NCI-H345 (cell line): Measurements from ENCODE around the gene ERCC2.
A peak's percentile ranks its signal among the peaks of the same experiment; 100 is the strongest.
"Not testable (repeated sequence)": the region's sequence is repeated elsewhere in the genome, so short reads cannot be mapped to it uniquely, and the experiment has no call there.

Experiments used
- DNase-seq: peaks from one replicate; lab custom pipeline; 2025; lab: John Stamatoyannopoulos, UW

The ERCC2 gene

DNA sequence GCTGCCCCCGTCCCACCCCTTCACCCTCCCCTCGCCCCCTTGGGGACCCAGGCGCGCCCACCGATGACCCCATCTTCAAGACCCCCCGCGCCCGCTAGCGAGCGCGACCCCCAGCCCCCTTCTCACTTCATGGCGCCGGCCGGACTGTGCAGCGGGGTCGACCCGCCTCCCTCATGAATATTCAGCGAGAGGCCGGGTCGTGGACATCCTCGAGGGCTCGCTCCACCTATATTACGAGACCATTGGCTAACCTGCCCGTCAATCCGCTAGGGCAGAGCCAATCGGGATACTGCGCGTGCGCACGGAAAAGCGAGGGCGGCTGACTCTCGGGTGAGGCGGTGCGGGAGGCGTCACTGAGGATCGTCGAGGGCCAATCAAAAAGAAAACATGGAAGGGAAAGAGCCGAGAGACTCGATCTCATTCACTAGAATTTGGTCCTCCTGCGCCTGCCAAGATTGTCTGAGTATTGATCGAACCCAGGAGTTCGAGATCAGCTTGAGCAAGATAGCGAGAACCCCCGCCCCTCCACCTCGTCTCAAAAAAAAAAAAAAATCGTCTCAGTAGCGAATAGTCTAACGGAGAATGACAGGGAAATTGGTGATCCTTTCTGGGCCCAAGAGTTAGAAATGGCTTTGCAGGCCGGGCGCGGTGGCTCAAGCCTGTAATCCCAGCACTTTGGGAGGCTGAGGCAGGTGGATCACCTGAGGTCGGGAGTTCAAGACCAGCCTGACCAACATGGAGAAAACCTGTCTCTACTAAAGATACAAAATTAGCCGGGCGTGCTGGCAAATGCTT, at the start of gene ERCC2:
Gene ERCC2 (minus strand): TSS at position 164 of the 795 bp plus-strand sequence. CDS start 33 bp downstream, at position 131.
- peak; percentile 96 for DNase-seq

DNA sequence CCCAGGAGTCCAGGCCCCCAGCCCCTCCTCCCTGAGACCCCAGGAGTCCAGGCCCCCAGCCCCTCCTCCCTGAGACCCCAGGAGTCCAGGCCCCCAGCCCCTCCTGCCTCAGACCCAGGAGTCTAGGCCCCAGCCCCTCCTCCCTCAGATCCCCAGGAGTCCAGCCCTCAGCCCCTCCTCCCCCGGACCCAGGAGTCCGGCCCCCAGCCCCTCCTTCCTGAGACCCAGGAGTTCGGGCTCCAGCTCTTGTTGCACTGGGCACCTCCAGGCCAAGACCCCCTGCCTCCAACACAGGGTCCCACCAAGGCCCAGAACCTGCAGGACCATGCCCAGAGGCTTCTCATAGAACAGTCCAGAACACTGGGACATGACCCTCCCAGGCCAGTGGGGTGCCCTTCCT, 49.5 kb upstream of the ERCC2 start:
- no peak for DNase-seq

DNA sequence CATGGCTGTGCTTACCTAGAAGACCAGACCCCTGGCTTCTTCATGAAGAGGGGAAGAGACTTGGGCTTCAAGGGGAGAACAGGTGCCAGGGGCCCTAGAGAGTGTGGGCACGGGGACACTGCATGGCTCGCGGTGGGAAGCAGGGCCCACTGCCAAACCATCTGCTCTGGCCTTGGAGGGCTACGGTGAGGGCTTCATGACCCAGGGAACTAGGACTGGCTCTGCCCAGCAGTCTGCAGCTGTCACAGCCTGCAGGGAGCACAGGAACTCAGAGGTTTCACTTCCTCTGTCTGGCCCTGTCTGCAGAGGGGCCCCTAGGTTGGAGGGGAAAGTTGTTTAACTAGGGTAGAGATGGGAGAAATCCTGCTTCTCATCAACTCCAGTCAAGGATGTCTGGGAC, 49.0 kb upstream of the ERCC2 start:
- no peak for DNase-seq

DNA sequence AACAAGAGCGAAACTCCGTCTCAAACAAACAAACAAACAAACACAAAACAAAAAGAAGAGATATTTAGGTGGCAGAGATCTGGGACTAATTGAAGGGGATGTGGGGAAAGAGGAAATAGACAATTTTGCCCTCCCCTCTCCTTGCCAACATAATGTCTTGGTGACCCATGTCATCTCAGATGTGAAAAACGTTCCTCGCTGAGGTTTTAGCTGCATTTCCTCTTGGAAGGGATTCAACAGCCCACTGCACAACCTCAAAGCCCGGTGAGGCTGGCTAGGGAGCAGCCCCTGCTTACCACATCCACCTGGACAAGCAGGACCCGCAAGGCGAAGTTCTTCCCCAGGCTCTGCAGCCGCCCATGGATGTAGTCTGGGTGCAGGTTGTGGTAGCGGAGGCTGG, 48.4 kb upstream of the ERCC2 start:
- DNase-seq = no peak

DNA sequence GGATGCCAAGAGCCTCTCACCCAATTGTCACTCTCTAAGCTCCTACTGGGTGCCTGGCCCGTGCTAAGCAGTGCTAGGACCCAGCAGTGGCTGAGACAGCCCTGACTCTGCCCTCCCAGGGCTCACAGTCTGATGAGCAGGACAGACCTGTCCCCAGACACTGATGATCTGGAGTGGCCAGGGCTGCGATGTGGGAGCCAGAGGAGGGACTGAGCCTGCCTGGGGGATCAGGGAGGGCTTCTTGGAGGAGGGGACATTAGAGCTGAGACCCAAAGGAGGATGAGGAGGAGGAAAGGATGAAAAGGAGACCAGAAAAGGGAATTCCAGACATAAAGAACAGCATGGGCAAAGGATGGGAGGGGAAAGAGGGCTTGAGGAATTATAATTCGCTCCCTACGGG, 46.8 kb upstream of the ERCC2 start:
- DNase-seq = no peak

DNA sequence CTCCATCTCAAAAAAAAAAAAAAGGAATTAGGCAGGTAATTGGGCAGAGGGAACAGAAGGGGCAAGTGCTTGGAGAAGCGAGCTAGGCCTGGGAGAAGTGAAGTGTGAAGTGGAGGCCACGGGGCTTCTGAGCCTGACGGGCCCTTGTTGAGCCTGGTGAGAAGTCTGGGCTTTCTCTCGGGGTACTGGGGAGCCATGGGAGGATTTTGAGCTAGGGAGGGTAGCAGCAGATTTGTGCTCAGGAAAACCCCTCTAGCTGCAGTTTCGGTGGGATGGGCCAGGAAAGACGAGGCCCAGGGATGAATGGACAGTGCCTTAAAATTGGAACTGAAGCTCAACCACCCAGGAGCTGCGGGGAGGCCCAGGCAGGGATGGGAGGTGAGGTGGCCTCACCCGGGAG, 44.1 kb upstream of the ERCC2 start:
- no peak for DNase-seq

DNA sequence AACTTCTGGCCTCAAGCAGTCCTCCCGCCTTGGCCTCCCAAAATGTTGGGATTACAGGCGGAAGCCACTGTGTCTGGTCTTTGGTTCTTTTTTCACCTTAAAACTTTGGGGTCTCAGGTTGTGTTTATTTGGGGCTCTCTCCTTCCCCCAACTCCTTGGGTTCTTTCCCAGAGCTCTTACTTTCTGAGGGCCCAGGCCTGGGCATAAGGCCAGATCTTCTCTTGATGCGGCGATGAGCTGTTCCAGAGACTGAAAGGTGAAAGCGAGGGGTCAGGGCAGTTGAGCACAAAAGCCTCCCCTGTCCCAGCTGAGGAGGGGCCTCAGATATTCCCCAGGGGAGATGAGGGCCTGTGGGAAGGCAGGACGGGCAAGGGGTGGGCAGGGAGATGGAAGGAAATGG, 43.1 kb upstream of the ERCC2 start:
- DNase-seq = no peak

DNA sequence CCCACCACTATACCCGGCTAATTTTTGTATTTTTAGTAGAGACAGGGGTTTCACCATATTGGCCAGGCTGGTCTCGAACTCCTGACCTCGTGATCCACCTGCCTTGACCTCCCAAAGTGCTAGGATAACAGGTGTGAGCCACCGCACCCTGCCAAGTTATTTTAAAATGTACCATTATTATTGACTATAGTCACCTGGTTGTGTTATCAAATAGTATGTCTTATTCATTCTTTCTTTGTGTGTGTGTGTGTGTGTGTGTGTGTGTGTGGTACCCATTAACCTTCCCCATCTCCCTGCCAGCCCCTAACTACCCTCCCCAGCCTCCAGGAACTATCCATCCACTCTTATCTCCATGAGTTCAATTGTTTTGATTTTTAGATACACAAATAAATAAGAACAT, 40.0 kb upstream of the ERCC2 start:
- DNase-seq = not testable (repeated sequence)

DNA sequence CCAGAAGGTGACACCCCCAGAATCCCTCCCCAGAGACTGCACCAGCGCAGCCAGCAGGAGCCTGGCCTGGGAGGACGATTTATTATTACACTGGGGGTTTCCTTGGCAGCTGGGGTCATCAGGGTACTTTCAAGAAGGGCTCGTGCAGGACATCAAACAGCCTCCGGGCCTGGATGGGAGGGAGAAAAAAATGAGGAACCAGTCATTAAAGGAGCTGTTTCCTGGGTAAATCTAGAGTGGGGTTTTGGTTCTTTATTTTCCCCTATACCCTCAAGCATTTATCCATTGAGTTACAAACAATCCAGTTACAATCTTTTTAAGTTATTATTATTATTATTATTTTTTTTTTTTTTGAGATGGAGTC, 39.2 kb upstream of the ERCC2 start:
- DNase-seq = no peak

DNA sequence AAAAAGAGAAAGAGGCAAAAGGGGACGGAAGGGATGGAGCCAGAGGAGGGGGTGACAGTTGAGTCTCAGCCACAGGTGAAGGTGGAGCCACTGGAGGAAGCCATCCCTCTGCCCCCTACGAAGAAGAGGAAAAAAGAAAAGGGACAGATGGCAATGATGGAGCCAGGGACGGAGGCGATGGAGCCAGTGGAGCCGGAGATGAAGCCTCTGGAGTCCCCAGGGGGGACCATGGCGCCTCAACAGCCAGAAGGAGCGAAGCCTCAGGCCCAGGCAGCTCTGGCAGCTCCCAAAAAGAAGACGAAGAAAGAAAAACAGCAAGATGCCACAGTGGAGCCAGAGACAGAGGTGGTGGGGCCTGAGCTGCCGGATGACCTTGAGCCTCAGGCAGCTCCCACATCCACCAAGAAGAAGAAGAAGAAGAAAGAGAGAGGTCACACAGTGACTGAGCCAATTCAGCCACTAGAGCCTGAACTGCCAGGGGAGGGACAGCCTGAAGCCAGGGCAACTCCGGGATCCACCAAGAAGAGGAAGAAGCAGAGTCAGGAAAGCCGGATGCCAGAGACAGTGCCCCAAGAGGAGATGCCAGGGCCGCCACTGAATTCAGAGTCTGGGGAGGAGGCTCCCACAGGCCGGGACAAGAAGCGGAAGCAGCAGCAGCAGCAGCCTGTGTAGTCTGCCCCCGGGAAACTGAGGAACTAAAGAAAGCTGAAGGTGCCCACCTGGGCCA, 38.6 kb upstream of the ERCC2 start:
- DNase-seq = no peak

DNA sequence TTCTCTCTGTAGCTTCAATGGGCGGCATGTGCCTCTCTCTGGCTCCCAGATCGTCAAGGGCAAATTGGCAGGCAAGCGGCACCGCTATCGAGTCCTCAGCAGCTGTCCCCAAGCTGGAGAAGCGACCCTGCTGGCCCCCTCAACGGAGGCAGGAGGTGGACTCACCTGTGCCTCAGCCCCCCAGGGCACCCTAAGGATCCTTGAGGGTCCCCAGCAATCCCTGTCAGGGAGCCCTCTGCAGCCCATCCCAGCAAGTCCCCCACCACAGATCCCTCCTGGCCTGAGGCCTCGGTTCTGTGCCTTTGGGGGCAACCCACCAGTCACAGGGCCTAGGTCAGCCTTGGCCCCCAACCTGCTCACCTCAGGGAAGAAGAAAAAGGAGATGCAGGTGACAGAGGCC, 37.7 kb upstream of the ERCC2 start:
- no peak for DNase-seq

DNA sequence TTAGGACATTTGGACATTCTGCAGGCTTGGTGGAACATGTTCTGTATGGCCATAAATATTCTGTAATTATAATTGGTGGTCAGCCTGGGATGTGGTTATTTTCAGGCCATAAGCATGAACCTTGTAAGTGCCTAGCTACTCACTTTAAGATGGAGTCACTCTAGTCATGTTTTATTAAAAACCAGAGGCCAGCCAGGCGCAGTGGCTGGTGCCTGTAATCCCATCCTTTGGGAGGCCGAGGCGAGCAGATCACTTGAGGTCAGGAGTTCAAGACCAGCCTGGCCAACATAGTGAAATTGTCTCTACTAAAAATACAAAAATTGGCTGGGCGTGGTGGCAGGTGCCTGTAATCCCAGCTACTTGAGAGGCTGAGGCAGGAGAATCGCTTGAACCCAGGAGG, 37.2 kb upstream of the ERCC2 start:
- not testable (repeated sequence) for DNase-seq

DNA sequence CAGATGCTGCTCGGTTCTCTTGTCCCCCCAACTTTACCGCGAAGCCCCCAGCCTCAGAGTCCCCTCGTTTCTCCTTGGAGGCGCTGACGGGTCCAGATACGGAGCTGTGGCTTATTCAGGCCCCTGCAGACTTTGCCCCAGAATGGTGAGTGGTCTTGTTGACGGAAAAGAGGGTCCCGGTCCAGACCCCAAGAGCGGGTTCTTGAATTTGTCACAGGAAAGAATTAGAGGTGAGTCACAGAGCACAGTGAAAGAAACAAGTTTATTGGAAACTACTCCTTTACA, 36.7 kb upstream of the ERCC2 start:
- no peak for DNase-seq

DNA sequence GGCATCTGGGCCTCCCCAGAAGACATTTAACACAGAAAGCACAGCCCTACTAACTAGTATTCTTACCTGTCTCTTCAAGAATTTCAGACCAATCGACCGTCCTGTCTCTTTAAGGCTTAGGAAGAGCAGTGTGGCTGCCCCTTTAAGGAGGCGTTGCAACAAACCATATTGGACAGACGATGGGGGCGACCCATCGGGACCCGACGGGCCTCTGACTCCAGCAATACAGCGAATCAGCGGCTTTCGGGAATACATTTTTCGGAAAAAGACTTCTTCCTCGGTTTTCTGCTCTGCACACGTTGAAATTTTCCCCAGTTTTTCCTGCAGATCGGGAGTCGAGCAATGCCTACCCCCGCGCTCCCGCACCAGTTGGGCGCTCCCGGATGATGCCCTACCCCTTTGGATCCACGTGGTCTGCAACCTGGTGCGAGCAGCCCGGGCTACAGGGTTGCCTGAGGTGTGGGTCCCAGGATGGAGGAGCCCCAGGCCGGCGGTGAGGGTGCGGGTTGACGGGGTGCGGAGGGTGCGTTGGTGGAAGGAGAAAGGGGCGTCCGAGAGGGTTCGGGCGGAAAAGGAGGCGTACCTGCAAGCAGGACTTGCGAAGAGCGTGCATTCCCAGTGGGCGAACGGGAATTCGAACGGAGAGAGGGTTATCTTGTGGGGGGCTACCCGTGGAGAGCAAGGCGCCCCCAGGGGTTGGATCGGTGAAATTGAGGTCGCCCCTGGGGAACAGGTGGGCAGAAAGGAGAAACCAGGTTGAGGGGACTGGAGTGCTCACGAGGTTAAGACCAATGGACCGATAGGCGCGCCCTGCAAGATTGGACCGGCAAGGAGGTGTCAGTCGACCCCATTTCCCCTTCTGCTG, 36.1 kb upstream of the ERCC2 start, which contains the start of gene POLR1G:
Gene POLR1G (plus strand): TSS at position 419 of the 865 bp plus-strand sequence. CDS start 53 bp downstream, at position 472.
- DNase-seq = peak; percentile 80

DNA sequence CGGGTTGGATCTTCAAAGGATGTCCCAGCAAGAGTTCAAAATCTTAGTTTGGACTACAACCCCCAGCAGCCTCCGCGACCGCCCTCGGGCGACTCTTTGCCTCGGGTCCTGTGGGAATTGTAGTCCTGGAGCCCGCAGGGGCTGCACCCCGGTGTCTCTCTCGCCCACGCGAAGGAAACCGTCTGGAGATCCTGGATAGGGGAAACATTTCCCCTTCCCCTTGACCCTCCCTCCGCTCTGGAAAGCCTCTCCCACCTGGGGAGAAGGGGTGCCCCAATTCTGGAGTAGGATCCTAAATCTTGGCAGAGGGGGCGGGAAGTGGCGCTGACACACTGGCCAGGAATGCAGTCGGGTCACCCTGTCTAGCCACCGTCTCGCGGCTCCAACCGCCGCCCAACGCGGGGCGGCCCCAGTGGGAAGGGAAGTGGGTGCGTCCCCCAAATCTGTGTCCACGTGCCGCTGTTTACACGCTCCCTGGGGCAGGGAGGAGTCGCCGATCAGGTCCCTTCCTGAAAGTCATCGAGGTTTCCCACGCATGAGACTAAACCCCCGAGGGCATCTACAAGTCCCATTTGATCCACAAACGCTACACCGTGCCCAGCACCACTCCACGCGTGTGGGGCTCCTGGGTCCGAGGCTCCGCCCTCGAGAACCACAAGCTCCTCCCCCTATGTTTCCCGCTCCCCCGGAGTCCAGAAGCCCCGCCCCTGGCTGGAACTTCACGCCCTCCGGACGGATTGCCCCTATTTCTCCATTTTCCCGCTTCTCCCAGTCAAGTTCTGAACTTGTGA, 35.3 kb upstream of the ERCC2 start:
- DNase-seq = peak; percentile 83

DNA sequence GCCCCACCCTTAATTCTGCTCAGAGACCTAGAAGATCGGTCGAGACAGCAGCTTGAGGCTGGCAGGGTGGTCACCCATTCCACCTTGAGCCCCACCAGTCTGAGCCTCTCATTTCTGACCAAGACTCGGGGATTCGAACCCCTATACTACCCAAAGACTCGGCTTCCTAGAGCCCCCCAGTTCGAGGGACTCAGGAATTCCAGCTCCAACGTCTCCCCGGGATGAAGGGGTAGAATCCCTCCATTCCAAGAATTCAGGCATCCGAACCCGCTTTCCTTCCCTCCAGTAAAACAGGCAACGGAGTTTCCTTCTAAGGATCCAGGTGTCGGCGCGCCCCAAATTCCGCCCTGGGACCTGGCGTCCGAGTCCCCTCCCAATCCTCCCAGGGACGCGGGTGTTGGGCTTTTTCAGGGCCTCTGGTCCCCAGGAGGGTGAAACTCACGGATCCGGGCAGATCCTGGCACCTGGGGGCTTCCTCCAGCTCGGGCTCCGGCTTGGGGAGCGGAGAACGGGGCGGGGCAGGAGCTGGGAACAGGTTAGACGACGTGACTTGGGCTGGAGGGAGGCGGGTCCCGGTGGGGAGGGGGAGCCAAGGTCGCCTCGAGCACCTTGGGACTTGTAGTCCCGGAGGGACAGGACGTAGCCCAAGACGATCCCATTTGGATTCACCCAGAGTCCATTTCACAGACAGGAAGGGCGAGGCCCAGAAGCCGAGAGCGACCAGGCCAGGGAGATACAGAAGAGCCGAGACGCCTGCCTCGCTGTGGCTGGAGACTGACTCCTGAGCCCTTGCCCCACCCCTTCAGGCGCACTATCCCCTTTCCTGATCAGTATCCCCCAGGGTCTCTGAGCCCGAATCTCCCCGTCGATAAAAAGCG, 34.4 kb upstream of the ERCC2 start, which contains the start of gene PPP1R13L:
Gene PPP1R13L (minus strand): TSS at position 513 of the 878 bp plus-strand sequence. CDS start 6,751 bp downstream, outside the sequence.
- DNase-seq = peak; percentile 83

DNA sequence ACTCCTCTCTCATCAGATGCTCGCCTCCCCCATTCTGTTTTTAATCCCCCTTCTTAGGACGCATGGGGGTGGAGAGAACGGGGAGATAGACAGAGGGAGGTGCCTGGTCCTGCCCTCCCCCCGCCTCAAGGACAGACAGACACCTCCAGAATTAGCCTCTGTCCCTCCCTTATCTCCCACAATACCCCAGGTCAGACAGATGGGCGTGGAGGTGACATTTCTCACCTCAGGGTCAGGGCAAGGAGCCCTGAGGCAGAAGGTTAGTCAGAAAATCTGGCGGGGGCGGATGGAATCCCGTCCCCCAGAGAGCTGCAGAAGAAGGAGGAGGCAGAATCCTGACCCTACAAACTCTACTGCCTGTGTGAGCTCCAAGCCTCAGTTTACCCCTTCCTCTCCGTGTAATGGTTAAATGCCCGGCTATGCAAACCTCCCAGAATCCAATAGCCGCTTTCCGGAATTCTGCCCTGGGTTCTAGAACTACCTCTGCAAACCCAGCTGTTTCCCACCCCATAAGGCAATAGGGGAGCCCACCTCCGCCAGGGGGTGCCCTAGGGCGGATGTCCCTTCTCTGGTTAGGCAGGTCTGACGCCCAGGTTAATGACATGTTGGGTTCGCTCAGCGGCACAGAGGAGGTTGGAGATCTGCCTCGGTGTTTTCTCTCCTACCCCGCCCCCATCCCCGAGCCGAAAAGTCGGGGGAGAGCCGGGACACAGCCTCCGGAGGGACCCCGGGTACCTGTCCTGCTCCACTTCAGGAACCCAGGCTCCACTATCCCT, 33.6 kb upstream of the ERCC2 start:
- DNase-seq = peak; percentile 29

DNA sequence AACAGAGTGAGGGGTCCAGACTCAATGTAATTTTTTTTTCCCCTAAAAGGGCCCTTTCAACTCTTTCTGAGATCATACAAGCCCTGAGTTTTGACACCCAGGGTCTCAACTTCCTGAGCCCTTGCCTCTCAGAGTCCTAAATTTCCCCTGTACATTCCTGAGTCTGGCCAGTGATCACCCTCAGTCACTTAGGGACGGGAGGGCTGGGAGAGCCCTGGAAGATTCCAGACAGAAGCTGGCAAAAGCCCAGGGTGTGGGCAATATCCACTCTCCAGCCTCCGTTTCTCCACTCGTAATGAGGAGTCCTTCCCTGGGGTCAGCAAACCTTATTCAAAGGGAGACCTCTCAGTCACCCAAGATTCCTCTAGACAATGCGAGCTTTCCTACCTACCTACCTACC, 32.9 kb upstream of the ERCC2 start:
- no peak for DNase-seq

DNA sequence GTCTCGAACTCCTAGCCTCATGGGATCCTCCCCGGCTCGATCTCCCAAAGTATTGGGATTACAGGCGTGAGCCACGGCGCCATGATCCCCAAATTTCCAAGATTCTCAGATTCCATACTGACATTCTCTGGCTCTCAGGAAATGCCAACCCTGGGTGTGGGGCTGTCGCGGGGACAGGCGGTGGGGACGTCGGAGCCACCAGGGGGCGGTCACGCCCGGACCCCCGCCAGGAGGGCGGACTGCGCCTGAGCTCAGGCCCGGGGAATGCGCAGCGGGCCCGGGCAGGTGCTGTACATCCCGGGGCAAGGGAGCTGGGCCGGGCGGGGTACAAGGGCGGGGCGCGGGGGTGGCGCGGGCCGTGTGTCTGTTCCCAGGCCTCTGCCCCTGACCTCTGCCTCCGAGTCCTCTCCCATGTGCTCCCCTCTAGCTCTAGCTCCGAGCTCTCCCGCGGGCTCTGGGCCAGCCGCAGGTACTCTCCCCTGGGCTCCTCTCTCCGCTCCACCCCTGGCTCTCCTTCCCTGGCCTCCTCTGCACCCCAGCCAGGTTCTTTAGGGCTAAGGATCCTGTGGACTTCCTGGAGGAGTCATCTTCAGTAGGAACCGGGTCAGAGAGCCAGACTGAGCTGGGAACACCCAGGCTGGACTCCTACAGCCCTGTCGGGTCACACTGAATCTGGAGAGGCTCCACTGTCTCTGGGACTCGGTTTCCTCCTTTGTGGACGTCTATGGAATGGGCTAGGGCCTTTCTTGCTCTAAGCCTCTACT, 32.1 kb upstream of the ERCC2 start:
- DNase-seq = no peak
